Muscle of leg (tissue), 11 donors: ENCODE results near the gene TRAPPC13. TPM values are rescaled to one million over a fixed set of nuclear protein-coding genes. Genes with fewer than 3 reads are reported as not detected.

Experiments used
- DNase-seq: peaks from one replicate; pipeline ENCODE4 v3.0.0; 2013
- H3K27ac ChIP-seq: one replicate; pipeline ENCODE4 v1.5.1; 2013; ENCODE audit warnings: mild to moderate bottlenecking, low read length, control low read depth
- H3K27me3 ChIP-seq: one replicate; pipeline ENCODE4 v1.6.1; 2013; ENCODE audit warnings: low read length; ENCODE audit not compliant: control insufficient read depth, insufficient read depth
- H3K36me3 ChIP-seq: one replicate; pipeline ENCODE4 v1.6.1; 2013; ENCODE audit warnings: low read length; ENCODE audit not compliant: control insufficient read depth, insufficient read depth
- H3K4me1 ChIP-seq: one replicate; pipeline ENCODE4 v1.6.1; 2013; ENCODE audit warnings: low read length; ENCODE audit not compliant: control insufficient read depth, insufficient read depth
- H3K4me3 ChIP-seq: one replicate; pipeline ENCODE4 v1.5.1; 2013; ENCODE audit warnings: low read length, control low read depth
- H3K9me3 ChIP-seq: replicated peaks from 2 replicates; pipeline ENCODE4 v1.6.1; 2013; ENCODE audit warnings: low read depth, low read length; ENCODE audit not compliant: control insufficient read depth
- WGBS: methylation state at CpG from one replicate; pipeline ENCODE4 v1.1.5; 2013; ENCODE audit warnings: missing lambda C conversion rate; ENCODE audit not compliant: insufficient coverage; 5-methylcytosine and 5-hydroxymethylcytosine counted together
- polyA plus RNA-seq, 8 donors: library from polyadenylated mRNA; unstranded; fragments of 120-200 nt; gene quantifications; one replicate each; pipeline versions ENCODE4 v1.2.1 to v1.2.3, GENCODE V29; 2013; ENCODE audit warnings: inconsistent platforms in 1 of 8, low replicate concordance in 1 of 8; ENCODE audit not compliant: insufficient read length in 8 of 8, insufficient read depth in 1 of 8
- total RNA-seq: library from RNA; stranded (reverse); fragments of 120-200 nt; gene quantifications from one replicate; pipeline ENCODE4 v1.2.4, GENCODE V29; 2013

TRAPPC13 gene
- total and polyA plus RNA-seq, 9 donors, result 16.2 to 28.9 (median 20.6) TPM

DNA sequence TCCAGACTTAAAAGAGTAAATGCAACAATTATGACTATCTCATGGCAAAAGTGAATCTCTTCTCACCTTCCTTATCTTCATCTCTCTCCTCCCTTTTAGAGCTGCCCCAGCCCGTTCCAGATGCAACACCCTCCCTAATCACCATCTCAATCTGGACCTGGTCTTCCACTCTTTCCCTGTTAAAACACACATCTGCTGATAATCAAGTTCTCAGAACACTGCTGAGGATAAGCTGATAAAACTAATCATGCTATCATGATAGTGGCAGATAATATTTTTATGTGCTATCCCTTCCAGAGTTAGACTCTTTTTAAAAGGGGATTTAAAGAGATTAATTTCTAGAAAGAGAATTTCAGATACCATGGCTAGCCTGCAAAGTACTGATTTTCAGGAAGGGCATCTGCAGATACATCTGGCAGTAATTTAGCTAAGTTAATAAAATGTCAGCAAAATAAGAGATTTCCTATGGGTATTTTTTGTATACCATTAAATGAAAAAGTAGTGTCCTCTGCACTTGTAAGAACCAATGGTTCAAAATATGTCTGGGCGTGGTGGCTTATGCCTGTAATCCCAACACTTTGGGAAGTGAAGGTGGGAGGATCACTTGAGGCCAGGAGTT is 79.9 kb downstream of the TRAPPC13 start:
- H3K4me3 ChIP-seq, result no peak overlapping the region
- no peaks in the 10 kb centered on the region for H3K4me1 ChIP-seq
- H3K9me3 ChIP-seq, result no peaks in the 10 kb centered on the region
- peaks cover 16% of the 10 kb centered on the region for H3K36me3 ChIP-seq
- H3K27ac ChIP-seq, result no peak overlapping the region
- no peak for DNase-seq
- 63% methylated on average over 1 of the region's 2 CpGs for WGBS
- H3K27me3 ChIP-seq, result no peaks in the 10 kb centered on the region

DNA sequence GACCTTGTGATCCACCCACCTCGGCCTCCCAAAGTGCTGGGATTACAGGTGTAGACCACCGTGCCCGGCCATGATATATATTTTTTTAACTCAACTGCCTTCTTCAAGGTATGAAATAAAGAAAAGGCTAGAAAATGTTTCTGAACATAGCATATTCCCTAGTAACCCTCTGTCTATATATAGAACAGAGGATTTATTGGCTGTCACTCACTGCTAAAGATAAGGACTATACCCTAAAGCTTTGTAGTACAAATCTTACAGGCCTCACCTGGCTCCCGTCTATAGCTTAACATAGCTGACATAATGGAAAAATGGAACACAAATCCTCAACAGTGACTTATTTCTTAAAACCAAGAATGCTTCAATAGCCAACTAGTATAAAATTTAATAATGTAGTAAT is 82.8 kb downstream of the TRAPPC13 start:
- H3K4me3 ChIP-seq, result no peak overlapping the region
- no CpG with 5 or more reads among the region's 4 CpGs for WGBS
- no peak overlapping the region for H3K27ac ChIP-seq
- peaks cover 19% of the 10 kb centered on the region for H3K36me3 ChIP-seq
- no peak for DNase-seq
- H3K9me3 ChIP-seq, result no peaks in the 10 kb centered on the region
- H3K27me3 ChIP-seq, result no peaks in the 10 kb centered on the region
- no peaks in the 10 kb centered on the region for H3K4me1 ChIP-seq

DNA sequence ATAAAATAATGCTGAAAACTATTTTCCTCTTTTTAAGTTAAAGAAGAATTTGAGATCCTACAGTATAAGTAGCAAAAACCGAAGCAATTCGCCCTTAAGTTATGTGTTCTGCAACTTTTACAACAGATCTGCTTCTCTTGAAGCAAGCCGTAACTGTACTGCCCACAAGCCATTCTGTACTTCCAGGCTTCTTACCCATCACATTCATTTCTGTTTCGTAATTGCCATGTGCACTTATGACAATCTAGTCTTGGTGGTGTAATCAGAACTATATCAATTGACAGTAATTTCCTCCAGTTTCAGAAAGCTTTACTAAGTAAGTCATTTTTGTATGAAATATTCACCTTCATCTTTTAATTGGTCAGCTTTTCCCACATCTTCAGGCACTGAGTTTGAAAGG is 83.3 kb downstream of the TRAPPC13 start:
- Histone ChIP-seq H3K4me1 (no peaks in the 10 kb centered on the region), H3K4me3 (no peak overlapping the region), H3K27ac (no peak overlapping the region), H3K27me3 (no peaks in the 10 kb centered on the region), H3K9me3 (no peaks in the 10 kb centered on the region), H3K36me3 (peaks cover 19% of the 10 kb centered on the region)
- DNase-seq, result no peak
- WGBS, result no CpG with 5 or more reads among the region's 4 CpGs

Other genes starting within 250 kb of the TRAPPC13 start
- 3.2 TPM for gene ADAMTS6, start 143.1 kb upstream of the TRAPPC13 start, total RNA-seq
- gene ADAMTS6, start 143.1 kb upstream of the TRAPPC13 start, polyA plus RNA-seq, result 1 to 10 TPM in 5 of 8 donors, under 1 TPM in 3; 0.80 to 2.3 (median 1.3) TPM
- 14.6 TPM for gene CENPK, start 61.9 kb upstream of the TRAPPC13 start, total RNA-seq
- 10 to 100 TPM; 11.8 to 21.2 (median 15.9) TPM for gene CENPK, start 61.9 kb upstream of the TRAPPC13 start, polyA plus RNA-seq
- gene PPWD1, start 61.7 kb upstream of the TRAPPC13 start, total RNA-seq, result 32.5 TPM
- gene PPWD1, start 61.7 kb upstream of the TRAPPC13 start, polyA plus RNA-seq, result 10 to 100 TPM; 31.8 to 51.9 (median 38.1) TPM
- 24.1 TPM for gene TRIM23, start 694 bp upstream of the TRAPPC13 start, total RNA-seq
- gene TRIM23, start 694 bp upstream of the TRAPPC13 start, polyA plus RNA-seq, result 10 to 100 TPM; 11.8 to 19.8 (median 18.2) TPM
- gene SHLD3, start within 50 bp of the TRAPPC13 start, total RNA-seq, result 2.9 TPM
- gene SHLD3, start within 50 bp of the TRAPPC13 start, polyA plus RNA-seq, result 1 to 10 TPM; 2.1 to 3.7 (median 2.5) TPM
- gene SGTB, start 97.1 kb downstream of the TRAPPC13 start, total RNA-seq, result 6.6 TPM
- gene SGTB, start 97.1 kb downstream of the TRAPPC13 start, polyA plus RNA-seq, result 10 to 100 TPM in 1 of 8 donors, 1 to 10 TPM in 7; 6.2 to 11.6 (median 9.5) TPM
- gene NLN, start 97.2 kb downstream of the TRAPPC13 start, total RNA-seq, result 18.4 TPM
- gene NLN, start 97.2 kb downstream of the TRAPPC13 start, polyA plus RNA-seq, result 10 to 100 TPM; 10.2 to 19.6 (median 16.5) TPM